ENCODE results near the gene C4orf50. TPM values are rescaled to one million over a fixed set of nuclear protein-coding genes. Genes with fewer than 3 reads are reported as not detected.

Gene C4orf50
- total and polyA plus RNA-seq, 8 donors, result under 0.01 to 0.23 (median 0.07) TPM

DNA sequence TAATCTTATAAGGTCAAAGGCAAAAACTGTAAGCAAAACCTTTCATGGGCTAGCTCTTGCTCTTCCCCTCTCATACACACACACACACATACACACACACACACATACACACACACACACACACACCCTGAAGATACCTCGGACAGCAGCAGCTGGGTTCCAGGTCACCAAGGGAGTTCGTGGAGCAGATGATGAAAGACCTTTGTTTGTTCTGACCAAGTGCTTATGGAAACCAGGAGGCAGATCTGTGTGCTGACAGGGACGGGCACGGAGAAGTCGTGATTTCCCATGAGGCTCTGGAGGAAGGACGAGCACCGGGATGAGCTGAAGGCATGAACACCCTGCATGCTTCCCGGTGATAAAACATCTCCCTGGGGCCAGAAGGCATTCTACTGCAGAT, 90.0 kb downstream of the C4orf50 start:
- Histone ChIP-seq H3K4me3 (no peak overlapping the region), H3K27ac (no peak overlapping the region), H3K27me3 (no peaks in the 10 kb centered on the region), H3K4me1 (no peaks in the 10 kb centered on the region), H3K9me3 (no peaks in the 10 kb centered on the region), H3K36me3 (no peaks in the 10 kb centered on the region)
- 37 to 49% methylated on average over 8 of the region's 8 CpGs for whole genome bisulfite sequencing, 2 donors
- FAIRE-seq (no peak), ATAC-seq (no peak), DNase-seq (no peak)
- intact Hi-C loops (cut with DNase I), result no loop called here
- TF ChIP-seq CTCF (IDR thresholded peaks at IDR 0.05), result no peak

DNA sequence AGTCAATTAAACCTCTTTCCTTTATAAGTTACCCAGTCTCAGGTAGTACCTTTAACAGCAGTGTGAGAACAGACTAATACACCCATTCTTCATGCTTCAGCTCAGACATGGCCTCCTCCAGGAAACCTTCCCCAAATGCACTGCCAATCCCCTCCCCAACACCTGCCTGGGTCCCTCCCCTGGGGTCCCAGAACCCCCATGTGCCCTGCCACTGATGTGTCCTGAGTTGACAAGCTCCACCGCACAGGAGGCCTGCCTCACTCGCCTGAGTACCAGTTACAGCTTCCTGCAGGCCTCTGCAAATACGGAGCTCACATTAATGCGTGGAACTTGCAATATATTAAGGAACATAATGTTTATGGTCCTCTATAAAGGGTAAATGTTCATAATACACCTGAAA, 90.5 kb downstream of the C4orf50 start:
- H3K4me1 ChIP-seq, result no peaks in the 10 kb centered on the region
- FAIRE-seq (no peak), DNase-seq (no peak), ATAC-seq (no peak)
- H3K27me3 ChIP-seq, result no peaks in the 10 kb centered on the region
- intact Hi-C loops (cut with DNase I), result no loop called here
- no peak for TF ChIP-seq CTCF (IDR thresholded peaks at IDR 0.05)
- 64 to 68% methylated on average over 4 of the region's 4 CpGs for WGBS, 2 donors
- no peaks in the 10 kb centered on the region for H3K36me3 ChIP-seq
- no peaks in the 10 kb centered on the region for H3K9me3 ChIP-seq
- H3K4me3 ChIP-seq, result no peak overlapping the region
- H3K27ac ChIP-seq, result no peak overlapping the region

DNA sequence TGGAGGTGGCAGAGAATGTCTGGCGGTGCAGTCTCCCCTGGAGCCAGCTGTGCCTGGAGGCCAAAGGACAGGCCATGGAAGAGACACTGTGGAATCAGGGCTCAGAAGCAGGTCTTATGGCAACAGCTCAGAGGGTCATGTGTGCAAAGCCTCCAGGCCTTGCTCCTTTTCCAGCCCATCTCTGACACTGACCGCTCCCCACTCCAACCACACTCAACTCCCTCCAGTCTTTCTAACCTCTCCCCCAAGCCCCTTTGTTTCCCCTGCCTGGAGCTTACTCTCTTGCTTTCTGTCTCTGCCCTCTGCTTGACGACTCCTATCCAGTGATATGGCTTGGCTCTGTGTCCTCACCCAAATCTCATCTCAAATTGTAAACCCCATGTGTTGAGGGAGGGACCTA, 91.1 kb downstream of the C4orf50 start:
- Histone ChIP-seq H3K9me3 (no peaks in the 10 kb centered on the region), H3K36me3 (no peaks in the 10 kb centered on the region), H3K4me3 (no peak overlapping the region), H3K27me3 (no peaks in the 10 kb centered on the region), H3K27ac (no peak overlapping the region), H3K4me1 (no peaks in the 10 kb centered on the region)
- ATAC-seq (no peak), DNase-seq (no peak), FAIRE-seq (no peak)
- no peak for TF ChIP-seq CTCF (IDR thresholded peaks at IDR 0.05)
- WGBS, 2 donors, result 78 to 80% methylated on average over 3 of the region's 3 CpGs
- intact Hi-C loops (cut with DNase I), result no loop called here

DNA sequence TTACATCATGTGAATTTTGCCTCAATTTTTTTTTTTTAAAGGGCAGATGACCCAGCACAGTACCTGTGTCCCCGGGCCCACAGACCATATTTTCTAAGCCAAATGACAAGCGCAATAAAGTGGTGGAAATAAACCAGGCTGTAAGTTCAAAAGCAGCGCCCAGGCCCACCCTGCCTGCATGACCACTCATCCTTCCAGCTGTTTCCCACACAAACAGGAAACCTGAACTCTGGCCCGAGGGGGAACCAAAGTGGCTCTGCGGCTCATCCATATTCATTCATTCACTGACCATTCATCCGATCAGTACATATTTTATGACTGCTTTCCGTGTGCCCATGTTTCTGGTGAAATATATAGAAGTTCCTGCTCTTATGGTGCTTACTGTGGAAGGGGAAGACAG, 91.6 kb downstream of the C4orf50 start:
- no peak for TF ChIP-seq CTCF (IDR thresholded peaks at IDR 0.05)

DNA sequence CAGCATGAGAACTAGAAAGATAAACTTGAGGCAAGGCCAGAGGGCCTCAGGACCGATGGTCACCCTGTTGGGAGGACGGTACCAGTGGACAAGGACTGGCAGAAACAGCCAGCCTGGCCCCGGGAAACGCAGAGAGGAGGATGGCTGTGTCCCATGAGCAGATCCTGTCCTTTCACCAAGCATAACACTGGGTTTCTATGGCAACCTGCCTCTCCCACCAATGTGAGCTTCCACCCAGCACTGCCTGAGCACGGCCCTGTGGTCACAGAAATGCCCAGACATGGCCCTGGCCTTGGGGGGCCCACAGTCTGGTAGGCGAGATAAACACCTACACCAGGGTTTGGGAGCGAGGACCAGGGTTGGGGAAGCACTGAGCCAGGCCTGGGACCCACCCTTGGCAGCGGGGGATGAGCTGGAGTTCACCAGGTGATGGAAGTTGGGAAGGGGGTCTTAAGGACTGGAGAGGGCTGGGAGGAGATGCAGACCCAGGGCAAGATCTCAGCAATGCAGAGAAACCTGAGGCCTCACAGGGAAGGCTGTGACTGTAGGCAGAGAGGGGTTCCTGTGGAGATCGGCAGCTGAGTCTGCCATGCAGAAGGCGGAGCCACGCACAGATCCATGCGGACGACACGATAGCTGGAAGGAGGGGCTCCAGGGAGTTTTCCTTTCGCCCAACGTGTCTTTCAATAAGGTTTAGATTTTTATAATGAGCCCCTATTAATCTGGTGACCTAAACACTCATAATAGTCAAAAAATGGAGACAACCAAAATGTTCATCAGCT, 92.6 kb downstream of the C4orf50 start:
- no peak overlapping the region for H3K27ac ChIP-seq
- ATAC-seq (no peak), DNase-seq (no peak), FAIRE-seq (no peak)
- WGBS, 2 donors, result 62 to 68% methylated on average over 16 of the region's 16 CpGs
- no peak for TF ChIP-seq CTCF (IDR thresholded peaks at IDR 0.05)
- no peak overlapping the region for H3K4me3 ChIP-seq
- H3K36me3 ChIP-seq, result no peaks in the 10 kb centered on the region
- H3K4me1 ChIP-seq, result no peaks in the 10 kb centered on the region
- H3K27me3 ChIP-seq, result no peaks in the 10 kb centered on the region
- intact Hi-C loops (cut with DNase I), result no loop called here
- no peaks in the 10 kb centered on the region for H3K9me3 ChIP-seq

More for the DNA sequence above, 91.6 kb downstream of the C4orf50 start:
- Histone ChIP-seq H3K27me3 (no peaks in the 10 kb centered on the region), H3K4me1 (no peaks in the 10 kb centered on the region), H3K36me3 (no peaks in the 10 kb centered on the region), H3K27ac (no peak overlapping the region), H3K9me3 (no peaks in the 10 kb centered on the region), H3K4me3 (no peak overlapping the region)
- DNase-seq (no peak), FAIRE-seq (no peak), ATAC-seq (no peak)
- WGBS, 2 donors, result 58 to 78% methylated on average over 7 of the region's 7 CpGs
- intact Hi-C loops (cut with DNase I), result no loop called here
